GM19463 (cell line): Measurements from ENCODE around the gene ZMYND8.

Experiments
- ATAC-seq: cut with Tn5 transposase; IDR thresholded peaks from one replicate; pipeline ENCODE4 v1.9.1; 2021; ENCODE audit warnings: mild to moderate bottlenecking, moderate library complexity; ENCODE audit not compliant: unreplicated experiment

ZMYND8 gene

DNA sequence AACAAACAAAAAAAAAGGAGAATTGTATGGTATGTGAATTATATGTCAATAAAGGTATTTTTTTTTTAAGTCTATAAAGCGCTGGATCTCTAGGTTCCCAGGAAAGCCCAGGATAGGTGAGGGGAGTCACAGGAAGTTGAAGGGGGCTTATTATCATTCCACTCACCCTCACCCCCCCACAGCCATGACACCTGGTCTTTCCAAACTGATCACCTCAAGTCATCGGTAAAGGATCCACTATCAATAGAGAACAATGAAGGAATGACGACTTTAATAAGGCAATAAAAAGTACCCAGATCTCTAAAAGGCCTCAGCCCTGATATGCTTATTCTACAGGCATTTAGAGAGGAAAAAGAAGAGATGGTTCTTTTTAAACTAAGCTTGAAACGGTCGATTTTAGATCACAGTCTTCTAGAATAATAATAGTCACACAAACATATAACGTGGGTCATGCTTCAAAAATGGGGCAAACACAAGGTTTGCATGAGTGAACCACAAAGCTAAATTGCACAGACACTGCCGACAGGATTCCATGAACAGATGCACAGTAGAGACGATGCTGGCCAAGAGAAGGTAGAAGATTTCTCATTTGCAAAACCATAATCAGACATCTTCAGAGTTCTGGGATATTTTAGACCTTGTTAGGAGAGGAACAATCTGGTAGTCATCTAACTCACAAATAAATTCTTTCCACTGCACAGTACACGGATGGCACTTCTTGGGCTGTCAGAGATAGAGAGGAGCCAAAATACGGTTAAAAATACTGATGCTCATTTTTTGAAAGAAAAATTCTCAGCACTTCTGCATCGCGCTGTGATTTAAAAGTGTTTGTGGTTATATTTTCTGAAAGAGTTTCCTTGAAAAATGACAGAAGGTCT is 21.0 kb downstream of the ZMYND8 start:
- no peak for ATAC-seq

DNA sequence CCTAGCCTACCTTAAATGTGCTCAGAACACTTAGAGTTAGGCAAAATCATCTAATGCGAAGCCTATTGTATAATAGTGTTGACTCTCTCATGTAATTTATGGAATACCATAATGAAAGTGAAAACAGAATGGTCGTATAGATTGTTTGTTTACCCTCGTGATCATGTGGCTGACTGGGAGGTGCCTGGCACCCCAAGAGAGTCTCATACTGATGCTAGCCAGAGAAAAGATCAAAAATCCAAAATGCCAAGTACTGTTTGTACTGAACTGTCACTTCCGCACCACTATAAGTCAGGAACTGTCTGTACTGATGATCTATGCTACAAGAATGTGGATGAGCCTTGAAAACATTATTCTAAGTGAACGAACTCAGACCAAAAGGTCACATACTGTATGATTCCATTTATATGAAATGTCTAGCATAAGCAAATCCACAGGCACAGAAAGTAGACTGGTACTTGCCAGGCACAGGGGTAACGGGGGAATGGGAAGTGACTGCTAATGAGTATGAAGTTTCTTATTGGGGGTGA is 22.4 kb downstream of the ZMYND8 start:
- no peak for ATAC-seq

DNA sequence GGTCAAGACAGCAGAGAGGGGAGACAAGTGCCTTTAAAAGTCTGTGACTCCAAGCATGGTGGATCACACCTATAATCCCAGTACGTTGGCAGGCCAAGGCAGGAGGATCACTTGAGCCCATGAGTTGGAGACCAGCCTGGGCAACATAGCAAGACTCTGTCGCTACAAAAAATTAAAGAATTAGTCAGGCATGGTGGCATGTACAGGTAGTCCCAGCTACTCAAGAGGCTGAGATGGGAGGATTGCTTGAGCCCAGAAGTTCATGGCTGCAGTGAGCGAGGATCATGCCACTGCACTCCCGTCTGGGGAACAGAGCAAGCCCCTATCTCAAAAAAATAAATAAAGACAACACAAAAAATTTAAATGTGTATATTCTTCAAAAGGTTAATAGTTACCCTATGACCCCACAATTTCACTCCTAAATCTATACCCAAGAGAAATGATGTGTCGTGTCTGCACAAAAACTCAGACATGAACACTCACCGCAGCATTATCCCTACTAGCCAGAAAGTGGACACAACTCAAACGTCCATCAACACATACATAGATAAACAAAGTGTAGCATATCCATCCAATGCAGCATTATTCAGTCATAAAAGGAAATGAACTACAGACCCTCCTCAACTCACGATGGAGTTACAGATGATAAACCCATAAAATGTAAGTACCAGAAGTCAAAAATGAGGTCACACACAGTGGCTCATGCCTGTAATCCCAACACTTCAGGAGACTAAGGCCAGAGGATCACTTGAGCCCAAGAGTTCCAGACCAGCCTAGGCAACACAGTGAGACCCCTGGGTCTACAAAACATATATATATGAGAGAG is 23.9 kb downstream of the ZMYND8 start:
- no peak for ATAC-seq

DNA sequence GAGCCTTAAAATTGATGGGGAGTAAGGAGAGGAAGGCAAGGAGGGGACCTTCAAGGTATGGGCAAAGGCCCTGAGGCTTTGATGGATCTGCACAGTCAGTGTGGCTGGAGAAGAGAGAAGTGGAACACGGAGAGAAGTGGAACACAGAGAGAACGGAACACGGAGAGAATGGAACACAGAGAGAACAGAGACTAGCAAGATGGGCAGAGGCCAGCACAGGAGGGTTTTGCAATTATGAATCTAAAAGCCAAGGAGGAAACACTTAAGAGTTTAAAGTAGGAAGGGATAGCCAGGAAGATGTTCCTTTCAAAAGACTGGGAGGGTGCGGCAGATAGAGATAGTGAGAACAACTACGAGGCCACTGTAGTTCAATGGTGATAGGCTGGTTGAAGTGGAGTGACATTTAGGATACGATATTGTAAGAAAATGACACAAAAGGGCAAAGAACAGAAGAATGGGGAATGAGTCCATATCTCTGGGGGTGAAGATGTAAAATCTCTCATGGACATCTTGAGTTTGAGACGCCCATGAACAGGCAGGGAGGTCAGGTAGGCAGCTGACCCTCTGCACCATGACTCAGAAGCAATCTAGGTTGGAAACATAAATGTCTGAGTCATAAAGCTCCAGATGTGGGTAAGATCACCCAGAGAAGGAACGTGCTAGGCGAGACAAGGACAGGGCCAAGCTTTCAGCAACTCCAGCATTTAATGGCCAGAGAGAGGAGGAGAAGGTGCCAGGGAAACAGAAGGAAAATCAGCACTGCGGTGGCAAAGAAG is 25.4 kb downstream of the ZMYND8 start:
- no peak for ATAC-seq

DNA sequence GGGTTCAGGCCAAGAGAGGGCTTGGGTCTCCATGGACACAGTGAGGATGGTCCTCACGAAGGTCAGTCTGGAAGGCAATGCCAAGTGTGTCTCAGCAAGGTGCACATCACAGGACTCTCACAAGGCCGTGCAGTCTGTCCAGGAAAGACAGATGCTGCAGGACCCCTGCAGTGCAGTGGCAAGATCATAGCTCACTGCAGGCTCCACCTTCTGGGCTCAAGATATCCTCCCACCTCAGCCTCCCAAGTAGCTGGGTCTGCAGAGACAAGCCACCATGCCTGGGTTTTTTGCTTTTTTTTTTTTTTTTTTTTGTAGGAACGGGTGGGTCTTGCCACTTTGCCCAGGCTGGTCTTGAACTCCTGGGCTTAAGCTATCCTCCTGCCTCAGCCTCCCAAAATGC is 26.4 kb downstream of the ZMYND8 start:
- ATAC-seq = no peak

DNA sequence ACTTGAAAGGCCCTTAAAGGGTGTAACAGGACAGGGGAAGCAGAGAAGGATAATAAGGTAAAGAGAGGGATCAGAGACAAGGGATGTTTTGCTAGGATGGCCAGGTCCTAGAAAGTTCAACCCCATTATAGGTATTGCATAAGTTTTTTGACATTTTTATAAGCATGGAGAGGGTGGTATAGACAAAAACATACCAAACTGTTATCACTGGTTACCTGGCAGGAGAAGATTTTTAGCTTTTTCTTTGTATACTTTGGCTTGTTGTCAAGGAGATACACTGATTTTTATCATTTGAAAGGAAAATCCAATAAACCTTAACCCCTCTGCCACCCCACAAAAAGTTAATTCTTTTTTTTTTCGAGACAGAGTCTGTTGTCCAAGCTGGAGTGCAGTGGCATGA is 28.4 kb downstream of the ZMYND8 start:
- no peak for ATAC-seq

DNA sequence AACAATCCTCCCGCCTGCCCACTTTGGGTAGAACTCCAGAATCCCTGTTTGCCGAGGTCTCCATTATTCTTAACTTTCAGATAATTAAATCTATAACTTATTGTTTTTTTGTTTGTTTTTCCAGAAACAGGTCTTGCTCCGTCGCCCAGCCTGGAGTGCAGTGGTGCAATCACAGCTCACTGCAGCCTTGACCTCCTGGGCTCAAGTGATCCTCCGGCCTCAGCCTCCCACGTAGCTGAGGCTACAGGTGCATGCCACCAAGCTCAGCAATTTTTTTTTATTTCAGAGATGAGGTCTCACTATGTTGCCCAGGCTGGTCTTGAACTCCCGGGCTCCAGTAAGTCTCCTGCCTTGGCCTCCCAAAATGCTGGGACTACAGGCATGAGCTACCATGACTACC is 28.8 kb downstream of the ZMYND8 start:
- ATAC-seq = no peak

DNA sequence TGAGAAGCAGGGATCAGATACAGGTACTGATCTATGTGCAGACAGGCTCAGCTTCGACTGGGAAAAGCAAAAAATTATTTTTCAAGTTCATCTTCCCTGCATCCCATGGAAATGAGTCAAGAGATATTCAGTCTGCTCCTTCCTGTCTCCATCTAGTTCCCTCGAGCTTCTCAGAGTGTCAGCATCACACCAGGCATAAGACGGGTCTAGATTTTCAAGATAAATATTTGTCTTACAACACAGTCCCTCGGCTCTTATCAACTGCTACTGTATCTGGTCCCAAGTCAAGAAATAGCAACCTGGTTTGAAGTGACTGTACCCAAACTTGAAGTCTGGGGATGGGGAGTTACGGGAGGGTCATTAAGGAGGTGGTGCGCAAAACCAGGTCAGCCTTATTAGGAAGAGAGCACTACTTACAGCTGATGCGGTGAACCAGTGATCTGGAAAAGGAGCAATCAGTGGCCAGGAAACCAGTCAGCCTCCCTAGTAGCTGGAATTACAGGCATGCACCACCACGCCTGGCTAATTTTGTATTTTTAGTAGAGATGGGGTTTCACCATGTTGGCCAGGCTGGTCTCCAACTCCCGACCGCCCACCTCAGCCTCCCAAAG is 29.7 kb downstream of the ZMYND8 start:
- no peak for ATAC-seq

DNA sequence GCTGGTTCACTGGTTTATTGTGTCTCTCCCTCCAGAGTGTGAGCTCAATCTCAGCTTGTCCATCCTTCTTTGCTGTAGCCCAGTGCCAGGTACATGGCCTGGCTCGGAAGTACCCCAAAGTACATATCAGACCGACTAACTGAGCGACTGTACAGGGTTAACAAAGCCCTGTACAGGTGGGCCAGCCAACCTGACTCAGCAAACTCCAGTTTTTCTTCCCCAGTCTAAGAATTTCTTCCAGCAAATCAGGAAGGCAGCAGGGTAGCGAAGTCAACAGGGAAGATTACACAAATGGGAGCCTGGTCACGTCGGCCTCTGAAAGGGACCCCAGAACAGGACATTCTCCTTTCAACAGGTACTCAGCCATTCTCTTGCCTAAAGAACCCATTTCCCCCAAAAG is 31.3 kb downstream of the ZMYND8 start:
- ATAC-seq = no peak

DNA sequence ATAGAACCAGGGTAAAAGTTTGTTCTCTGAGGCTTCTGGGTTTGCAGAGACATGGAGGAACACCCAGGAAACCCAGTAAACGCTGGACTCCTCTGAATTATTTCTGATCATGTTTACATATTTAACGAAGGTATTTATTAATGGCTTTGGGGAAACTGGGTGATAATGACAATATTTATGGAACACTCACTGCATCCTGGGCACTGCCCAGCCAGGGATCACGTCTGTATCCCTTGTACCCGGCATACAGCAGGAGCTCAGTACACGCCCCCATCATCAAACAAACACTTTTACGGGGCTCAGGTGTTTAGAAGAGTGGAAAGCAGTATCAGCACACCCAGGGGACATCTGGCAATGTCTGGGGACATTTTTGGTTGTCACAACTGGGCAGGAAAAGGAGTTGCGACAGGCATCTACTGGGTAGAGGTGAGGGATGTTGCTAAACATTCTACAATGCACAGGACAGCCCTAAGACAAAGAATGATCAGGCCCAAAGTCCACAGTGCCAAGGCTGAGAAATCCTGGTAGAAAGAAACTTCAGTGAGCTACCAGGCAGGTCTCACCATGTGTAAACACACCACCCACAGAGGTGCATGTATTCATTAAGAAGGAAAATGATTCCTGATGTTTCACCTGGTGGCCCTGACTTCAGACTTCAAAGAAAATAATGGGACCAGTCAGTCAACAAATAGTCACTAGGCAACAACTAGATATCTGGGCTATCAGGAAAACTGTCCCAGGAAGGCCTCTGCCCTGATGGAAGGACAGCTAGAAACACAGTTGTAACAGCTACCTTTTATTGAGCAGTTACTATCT is 35.3 kb downstream of the ZMYND8 start:
- ATAC-seq = no peak

DNA sequence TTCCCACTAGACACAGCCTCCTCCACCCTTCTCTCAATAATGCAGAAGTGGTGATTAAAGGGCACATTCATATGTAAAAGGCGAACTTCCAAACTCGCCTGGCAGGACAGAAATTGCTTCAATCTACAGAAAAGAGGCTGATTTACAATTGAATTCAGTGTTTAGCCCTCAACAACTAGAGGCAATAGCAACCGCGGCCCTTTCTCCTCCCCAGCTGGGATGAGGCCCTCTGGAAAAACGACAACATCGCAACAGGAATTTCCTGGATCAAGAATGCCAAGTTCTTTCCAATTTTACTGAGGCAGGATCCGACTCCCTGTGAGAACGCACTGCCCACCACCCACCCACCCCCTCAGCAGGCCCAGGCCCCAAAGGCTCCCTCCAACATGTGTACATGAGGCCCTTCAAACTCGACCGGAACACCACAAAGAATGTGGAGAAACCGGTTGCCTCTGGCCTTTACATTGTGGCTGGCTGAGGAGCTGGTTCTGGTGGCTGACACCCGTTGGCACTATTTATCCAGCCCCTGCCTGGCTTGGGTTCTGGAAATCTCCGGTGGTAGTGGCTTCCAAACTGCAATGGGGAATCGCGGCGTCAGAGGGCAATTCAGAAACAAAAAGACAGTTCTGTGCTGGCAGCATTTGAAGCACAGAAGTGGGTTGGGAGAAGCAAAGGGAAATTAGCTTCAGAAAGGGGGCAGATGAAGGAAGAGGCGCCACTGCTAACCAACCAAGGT is 36.8 kb downstream of the ZMYND8 start:
- no peak for ATAC-seq

DNA sequence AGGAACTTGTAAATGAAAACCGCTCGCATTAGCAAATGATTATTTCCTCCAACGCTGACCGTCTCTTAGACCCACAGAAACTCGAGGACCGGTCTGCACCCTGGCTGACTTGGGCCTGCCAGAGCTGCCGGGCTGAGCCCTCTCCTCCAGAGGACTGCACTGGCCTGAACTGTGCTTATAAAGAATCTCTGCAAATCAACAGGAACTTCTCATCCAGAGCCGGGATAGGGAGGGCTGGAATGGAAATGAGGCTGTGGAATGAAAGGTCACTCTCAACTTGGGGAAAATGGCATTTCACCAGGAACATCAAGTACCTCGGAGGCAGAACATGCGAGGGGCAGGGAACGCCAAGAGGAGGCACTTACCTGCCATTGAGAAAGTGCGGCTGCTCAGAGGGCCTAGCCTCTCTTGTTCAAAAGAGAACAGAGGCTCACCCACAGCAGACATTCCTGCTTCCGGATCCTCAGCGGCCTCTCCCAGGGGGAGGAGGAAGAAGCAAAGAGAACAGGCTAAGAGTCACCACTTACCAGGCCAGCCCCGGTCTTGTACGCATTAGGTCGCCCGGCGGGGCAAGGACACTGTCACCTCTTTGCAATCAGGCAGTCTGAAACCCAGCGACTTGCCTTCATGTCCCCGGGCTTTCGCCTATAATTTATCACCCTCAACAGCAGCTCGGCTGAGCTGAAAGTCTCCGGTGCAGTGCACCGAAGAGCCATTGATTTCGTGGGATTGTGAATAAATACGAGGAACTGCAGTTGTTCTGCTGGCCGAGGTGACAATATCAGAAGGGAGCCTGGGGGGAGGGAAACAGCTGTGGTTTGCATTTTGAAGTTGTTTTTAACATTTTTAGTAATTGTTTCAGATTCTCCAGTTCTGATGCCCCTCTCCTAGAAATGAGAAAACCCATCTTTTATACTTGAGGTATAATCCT is 37.6 kb downstream of the ZMYND8 start:
- no peak for ATAC-seq

DNA sequence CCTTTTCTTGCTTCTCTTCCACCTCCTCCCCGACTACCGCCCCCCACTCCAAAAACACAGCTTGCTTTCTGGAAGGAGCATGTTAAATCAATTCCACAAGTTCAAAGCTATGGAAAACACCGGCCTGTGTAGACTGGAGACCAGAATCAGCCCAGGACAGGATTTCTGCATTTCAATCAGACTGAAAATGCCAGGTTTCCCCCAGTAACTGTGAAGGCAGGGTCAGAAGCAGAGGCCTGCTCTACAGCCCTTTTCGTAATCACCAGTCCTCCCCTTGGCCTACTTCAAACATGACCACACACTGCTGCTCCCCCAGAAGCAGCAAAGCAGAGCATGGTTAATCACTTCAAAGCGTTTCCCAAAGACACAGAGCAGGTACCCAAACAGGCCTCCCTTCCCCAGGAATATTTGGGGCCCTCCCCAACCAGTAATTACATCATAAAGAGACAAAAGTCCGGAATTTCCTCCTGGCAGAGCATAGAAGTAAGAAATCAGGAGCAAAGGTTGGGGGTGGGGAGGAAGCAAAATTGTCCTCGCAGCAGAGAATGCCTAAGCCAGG is 38.4 kb downstream of the ZMYND8 start:
- ATAC-seq = no peak

DNA sequence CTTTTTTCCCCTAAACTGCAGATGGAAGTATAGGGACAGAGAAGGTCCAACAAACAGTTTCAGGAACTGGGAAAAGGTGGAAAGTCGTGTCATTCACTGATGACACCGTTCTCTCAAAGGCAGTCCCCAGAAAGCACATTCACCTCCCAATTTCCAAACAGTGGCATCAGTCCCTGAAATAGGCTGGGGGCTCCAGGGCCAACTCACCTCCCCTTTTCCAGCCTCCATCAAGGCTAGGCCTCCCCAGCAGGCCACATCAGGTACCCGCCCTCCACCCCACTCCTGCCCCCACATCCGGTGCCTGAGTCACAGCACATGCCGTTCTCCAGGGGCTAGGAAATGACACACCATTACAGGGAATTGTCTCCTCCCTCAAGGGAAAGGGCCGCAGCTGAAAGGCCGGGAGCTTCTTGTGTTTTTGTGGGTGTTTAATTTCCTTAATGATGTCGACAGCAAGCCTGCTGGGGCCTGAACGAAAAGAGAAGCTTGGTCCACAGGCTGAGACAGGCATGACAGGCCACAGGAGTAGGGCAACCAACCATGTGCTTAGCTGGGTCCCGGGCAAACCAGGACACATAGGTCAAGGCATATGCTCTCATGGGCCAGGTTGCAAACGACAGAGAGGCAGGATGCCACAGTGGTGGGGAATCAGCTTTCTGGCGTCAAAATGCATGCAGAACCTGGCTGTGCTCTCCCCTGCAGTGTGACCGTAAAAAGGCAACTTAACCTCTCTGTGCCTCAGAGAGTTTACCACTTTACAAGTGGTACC is 39.2 kb downstream of the ZMYND8 start:
- no peak for ATAC-seq

DNA sequence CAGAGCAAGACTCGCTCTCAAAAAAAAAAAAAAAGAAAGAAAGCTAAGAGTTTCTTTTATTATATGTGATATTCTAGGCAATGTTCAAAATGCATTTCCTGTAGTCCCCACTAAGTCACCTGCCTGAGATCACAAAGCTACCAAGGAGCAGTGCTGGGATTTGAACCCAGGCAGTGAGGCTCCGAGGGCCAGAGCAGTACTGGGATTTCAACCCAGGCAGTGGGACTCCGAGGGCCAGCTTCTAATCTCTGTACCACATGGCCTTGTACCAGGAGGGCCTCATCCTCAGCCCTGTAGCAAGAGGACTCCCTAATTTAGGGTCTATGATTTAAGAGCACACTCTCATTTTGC is 39.7 kb downstream of the ZMYND8 start:
- no peak for ATAC-seq

DNA sequence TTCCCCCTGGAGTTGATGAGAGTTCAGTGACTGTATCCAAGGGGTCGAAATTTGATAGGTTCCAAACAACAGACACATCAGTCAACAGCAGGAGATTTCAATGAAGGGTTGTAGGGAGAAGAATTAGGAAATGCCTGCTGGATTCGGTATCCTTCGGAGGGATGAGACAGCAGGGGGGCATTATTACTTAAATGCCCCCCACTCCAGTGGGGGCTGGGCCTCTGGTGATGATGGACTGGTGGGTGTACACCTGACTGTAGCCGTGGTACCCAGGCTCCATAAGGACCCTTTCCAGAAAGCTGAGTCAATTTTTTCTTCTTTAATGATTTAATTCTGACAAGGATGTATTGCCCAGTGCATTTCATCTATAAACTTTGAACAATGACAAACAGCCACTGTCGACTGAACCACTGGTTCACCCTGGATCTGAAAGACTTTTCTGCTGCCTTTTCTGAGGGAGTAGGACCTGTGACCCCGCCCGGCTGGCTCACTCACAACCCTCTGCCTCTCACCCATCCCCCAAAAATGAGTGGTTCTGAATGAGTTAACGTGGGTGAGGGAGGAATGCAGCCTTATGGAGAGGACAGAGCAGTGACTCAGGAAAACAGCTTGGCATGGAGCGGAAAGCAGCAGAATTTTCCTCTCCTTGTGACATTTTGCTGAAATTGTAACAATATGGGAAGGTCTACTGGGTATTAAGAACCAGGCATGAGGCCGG is 41.0 kb downstream of the ZMYND8 start:
- no peak for ATAC-seq
